ENCODE data around the gene PFKFB1.

The PFKFB1 gene

DNA sequence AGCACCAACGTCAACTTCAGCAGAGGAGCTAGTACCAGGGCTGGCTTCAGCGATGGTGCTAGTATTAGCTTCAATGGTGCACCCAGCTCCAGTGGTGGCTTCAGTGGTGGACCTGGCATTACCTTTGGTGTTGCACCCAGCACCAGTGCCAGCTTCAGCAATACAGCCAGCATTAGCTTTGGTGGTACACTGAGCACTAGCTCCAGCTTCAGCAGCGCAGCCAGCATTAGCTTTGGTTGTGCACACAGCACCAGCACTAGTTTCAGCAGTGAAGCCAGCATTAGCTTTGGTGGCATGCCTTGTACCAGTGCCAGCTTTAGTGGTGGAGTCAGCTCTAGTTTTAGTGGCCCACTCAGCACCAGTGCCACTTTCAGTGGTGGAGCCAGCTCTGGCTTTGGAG lies 65.1 kb downstream of the PFKFB1 start:
- in situ Hi-C loops (cut with MboI; ENCODE audit: low sequenced_read_pairs) = no loop called here

- in situ Hi-C loops (cut with MboI; ENCODE audit: low sequenced_read_pairs) = no loop called here
Measured at GRCh38 chrX:54926978-54927377, 67.0 kb downstream of the PFKFB1 start.

DNA sequence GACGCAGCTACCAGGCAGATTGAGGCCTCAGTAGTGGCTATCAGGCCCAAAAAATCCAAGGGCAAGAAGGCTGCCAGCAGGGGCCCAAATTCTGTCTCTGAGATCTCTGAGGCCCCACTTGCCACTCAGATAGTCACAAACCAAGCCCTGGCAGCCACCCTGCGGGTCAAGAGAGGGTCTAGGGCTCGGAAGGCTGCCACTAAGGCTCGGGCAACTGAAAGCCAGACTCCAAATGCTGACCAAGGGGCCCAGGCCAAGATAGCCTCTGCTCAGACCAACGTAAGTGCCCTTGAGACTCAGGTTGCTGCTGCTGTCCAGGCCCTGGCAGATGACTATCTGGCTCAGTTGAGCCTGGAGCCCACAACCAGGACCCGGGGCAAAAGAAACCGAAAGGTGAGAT lies 70.6 kb downstream of the PFKFB1 start:
- in situ Hi-C loops (cut with MboI; ENCODE audit: low sequenced_read_pairs) = no loop called here

DNA sequence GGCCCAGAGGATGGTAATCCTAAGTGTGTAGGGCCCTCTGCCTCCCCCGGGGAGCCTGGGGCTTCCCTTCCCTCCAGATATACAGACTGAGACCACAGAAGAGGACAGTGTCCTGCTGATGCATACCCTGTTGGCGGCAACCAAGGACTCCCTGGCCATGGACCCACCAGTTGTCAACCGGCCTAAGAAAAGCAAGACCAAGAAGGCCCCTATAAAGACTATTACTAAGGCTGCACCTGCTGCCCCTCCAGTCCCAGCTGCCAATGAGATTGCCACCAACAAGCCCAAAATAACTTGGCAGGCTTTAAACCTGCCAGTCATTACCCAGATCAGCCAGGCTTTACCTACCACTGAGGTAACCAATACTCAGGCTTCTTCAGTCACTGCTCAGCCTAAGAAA lies 71.4 kb downstream of the PFKFB1 start:
- in situ Hi-C loops (cut with MboI; ENCODE audit: low sequenced_read_pairs) = no loop called here

DNA sequence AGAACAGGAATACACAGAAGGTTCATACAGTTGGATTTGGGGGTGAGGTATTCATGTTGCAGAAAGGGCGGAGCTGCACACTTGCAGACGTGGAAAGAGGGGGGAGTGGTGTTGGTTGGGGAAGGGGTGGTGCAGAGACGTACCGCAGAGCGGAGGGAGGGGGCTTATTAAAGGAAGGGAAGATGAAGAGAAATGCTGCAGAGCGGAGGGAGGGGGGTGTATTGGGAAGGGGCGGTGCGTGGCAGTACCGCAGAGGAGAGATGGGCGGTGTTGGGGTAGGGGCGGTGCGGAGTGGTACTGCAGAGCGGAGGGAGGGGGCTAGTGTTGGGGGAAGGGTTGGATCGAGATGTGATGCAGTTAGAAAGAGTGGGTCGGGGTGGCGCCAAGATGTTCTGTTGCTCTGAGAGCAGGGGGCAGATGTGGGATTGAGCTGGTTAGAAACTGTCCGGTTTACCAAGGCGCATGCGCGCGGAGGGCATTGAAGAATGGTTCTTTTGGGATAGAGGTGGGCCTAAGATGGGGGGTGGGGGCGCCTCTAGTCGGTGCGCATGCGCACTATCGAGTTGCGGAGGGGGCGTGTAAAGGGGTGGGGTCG lies 72.5 kb downstream of the PFKFB1 start:
- in situ Hi-C loops (cut with MboI; ENCODE audit: low sequenced_read_pairs) = no loop called here

DNA sequence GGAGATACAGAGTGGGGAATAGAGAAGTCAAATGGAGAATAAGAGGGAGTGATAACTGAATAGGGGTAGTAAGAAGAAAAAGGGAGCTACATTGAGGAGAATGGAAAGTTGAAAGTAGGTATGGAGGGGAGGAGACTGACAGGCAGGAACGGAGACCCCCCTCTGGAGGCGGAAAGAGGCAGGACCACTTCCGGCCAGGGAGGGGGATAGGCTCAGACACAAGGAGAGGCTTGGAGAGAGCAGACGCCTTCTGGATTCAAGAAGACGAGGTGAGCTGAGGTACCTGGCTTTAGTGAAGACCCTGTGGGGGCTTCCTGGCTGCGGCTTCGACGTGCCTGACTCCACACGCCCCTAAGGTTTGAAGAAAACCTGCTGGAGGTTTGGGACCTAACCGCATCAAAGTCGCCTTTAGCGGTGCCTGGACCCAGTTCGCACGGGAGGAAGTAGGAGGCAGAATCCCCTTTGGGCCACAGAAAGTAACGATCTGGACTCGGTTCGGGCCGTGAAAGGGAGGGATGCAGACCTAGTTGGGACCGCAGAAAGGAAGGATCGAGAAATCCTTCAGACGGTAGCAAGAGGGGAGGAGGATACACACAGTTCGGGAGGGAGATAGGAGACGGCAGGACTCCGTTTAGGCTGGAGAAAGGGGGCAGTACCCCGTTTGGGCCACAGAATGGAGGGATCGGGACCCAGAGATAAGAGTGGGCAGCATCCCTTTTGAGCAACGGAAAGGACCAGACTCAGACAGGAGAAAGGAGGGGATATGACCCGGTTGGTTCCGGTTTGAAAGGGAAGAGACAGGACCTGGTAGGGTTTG lies 73.2 kb downstream of the PFKFB1 start, which contains the start of gene TRO:
TSS of gene TRO (plus strand) at position 215 of the 817 bp plus-strand sequence. CDS start 1,423 bp downstream, outside the sequence.
- in situ Hi-C loops (cut with MboI; ENCODE audit: low sequenced_read_pairs) = no loop called here

GRCh38 chrX:54909941-54910340 lies 84.0 kb downstream of the PFKFB1 start:
- in situ Hi-C loops (cut with MboI; ENCODE audit: low sequenced_read_pairs) = no loop called here

GRCh38 chrX:54894159-54894558 lies 99.8 kb downstream of the PFKFB1 start:
- in situ Hi-C loops (cut with MboI; ENCODE audit: low sequenced_read_pairs) = no loop called here

GRCh38 chrX:54891573-54891972 lies 102.4 kb downstream of the PFKFB1 start:
- in situ Hi-C loops (cut with MboI; ENCODE audit: low sequenced_read_pairs) = no loop called here

DNA sequence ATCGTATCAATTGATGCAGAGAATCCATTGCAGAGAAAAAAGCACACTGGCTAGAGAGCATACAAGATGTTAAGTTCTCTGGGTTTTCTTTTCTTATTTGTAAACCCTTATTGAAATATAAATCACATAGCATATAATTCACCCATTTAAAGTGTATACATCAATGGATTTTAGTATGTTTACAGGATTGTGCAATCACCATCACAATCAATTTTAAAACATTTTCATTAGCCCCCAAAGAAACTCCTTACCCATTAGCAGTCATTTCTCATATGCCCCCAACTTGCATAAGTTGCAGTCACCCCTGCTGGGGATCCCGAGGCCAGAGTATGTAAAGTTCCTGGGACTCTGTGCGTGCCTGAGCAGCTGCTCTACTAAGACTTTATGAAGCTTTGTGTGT lies 108.2 kb downstream of the PFKFB1 start:
- in situ Hi-C loops (cut with MboI; ENCODE audit: low sequenced_read_pairs) = no loop called here

Measured in hTERT RPE-1 (cell line).